Stimulated activated naive B cell treated with anti-CD40 and anti-IgM and Interleukin-4, amounts not matched to agents 10 μg/mL and 1 μg/mL and 100 μg/mL, for 72 hours (primary cell): Measurements from ENCODE around the gene CACNA2D2.
"Not testable (repeated sequence)": the region's sequence is repeated elsewhere in the genome, so short reads cannot be mapped to it uniquely, and the experiment has no call there.

Experiments used
- ATAC-seq, 2 donors: fragments of 150-1000 bp; cut with Tn5 transposase; replicated peaks; 2 replicates each; pipeline ENCODE4 v1.10.0; 2021; ENCODE audit warnings: moderate library complexity in 1 of 2
- DNase-seq: peaks from one replicate; pipeline ENCODE4 v3.0.0; 2021
- H3K27ac Mint-ChIP-seq: one replicate; pipeline ENCODE4 v1.8.0; 2022; ENCODE audit warnings: mild to moderate bottlenecking, mixed read lengths
- H3K27me3 Mint-ChIP-seq, 2 donors: one replicate each; pipeline ENCODE4 v1.8.0; 2022; ENCODE audit warnings: mixed read lengths in 2 of 2
- H3K36me3 Mint-ChIP-seq, 2 donors: one replicate each; pipeline ENCODE4 v1.8.0; 2022; ENCODE audit warnings: mixed read lengths in 2 of 2, mild to moderate bottlenecking in 1 of 2
- H3K4me1 Mint-ChIP-seq, 2 donors: one replicate each; pipeline ENCODE4 v1.8.0; 2022; ENCODE audit warnings: mixed read lengths in 2 of 2, mild to moderate bottlenecking in 1 of 2
- H3K4me3 Mint-ChIP-seq, 2 donors: one replicate each; pipeline ENCODE4 v1.8.0; 2022; ENCODE audit warnings: mild to moderate bottlenecking in 2 of 2, mixed read lengths in 2 of 2, moderate library complexity in 1 of 2
- H3K9me3 Mint-ChIP-seq, 2 donors: one replicate each; pipeline ENCODE4 v1.8.0; 2022; ENCODE audit warnings: mixed read lengths in 2 of 2, mild to moderate bottlenecking in 1 of 2

Gene CACNA2D2

DNA sequence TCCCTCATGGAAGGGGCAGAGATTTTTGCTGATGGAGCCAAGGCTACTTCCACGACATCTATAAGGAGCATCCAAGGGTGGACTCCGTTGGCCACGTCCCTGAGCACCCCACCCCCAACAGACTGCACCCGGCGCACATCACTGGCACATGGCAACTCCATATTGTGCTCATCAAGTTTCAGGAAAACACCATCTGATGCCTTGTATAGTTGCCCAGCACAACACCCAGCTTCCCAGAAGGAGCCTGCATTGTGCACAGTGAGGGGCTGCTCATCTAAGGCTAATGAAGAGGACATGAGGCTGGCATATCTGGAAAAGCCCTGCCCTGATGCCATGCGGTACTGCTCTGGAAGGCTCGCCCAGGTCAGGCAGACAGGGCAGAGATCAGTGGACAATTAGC is 15.0 kb upstream of the CACNA2D2 start:
- no peak for DNase-seq
- no peak for ATAC-seq
- no peaks in the 10 kb centered on the region for H3K9me3 Mint-ChIP-seq
- H3K4me3 Mint-ChIP-seq = no peak overlapping the region
- peaks cover 7 to 11% of the 10 kb centered on the region in 2 donors for H3K27me3 Mint-ChIP-seq
- no peak overlapping the region for H3K27ac Mint-ChIP-seq
- no peaks in the 10 kb centered on the region for H3K36me3 Mint-ChIP-seq
- H3K4me1 Mint-ChIP-seq = peaks cover 29 to 43% of the 10 kb centered on the region in 2 donors

DNA sequence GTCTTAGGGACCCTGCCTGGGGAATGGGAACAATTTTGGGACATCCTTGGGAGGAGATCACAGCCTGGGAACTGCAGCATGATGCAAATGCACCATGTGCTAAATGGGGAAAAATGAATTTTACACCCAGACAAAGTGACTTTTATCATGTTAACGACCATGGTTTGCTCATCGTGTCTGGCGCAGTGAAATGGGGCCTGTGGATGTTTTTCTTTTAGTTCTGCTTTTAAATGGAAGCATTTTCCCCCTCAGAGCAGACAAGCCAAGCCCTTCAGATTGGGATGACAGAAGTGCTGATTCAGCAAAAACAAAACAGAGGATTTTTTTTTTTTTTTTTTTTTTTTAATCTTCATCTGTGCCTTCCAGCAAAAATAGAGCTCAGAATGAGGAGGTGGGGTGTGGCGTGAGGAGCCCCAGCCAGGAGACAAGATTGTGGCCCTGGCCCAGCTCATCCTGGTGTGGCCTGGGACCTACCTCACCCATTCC is 14.3 kb upstream of the CACNA2D2 start:
- Mint-ChIP-seq H3K27ac (no peak overlapping the region), H3K4me1 (peaks cover 34 to 43% of the 10 kb centered on the region in 2 donors), H3K4me3 (no peak overlapping the region), H3K27me3 (peaks cover 7 to 11% of the 10 kb centered on the region in 2 donors), H3K9me3 (no peaks in the 10 kb centered on the region), H3K36me3 (no peaks in the 10 kb centered on the region)
- ATAC-seq (no peak), DNase-seq (no peak)

DNA sequence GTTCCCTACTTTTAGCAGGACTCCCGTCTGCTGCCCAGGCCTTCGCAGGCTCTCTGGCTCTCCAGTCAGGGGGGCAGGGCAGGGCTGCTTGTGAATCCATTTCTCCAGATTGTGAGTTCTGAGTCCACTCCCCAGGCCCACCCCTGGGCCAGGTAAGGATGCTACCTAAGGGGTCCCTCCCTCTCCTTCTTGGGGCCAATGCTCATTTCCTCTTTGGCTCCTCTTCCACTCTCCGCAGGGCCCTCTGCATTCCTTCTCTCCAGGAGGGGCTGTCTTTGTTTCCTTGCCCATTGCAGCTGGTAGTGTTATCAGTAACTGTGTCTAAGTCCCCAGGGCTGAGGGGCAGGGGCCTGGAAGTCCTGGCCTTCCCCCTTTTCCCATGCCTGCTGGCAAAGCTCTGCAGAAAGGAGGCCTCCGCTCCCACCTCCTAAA is 13.0 kb upstream of the CACNA2D2 start:
- no peak for ATAC-seq
- peak overlapping the region; percentile 50 to 64 for H3K4me3 Mint-ChIP-seq

DNA sequence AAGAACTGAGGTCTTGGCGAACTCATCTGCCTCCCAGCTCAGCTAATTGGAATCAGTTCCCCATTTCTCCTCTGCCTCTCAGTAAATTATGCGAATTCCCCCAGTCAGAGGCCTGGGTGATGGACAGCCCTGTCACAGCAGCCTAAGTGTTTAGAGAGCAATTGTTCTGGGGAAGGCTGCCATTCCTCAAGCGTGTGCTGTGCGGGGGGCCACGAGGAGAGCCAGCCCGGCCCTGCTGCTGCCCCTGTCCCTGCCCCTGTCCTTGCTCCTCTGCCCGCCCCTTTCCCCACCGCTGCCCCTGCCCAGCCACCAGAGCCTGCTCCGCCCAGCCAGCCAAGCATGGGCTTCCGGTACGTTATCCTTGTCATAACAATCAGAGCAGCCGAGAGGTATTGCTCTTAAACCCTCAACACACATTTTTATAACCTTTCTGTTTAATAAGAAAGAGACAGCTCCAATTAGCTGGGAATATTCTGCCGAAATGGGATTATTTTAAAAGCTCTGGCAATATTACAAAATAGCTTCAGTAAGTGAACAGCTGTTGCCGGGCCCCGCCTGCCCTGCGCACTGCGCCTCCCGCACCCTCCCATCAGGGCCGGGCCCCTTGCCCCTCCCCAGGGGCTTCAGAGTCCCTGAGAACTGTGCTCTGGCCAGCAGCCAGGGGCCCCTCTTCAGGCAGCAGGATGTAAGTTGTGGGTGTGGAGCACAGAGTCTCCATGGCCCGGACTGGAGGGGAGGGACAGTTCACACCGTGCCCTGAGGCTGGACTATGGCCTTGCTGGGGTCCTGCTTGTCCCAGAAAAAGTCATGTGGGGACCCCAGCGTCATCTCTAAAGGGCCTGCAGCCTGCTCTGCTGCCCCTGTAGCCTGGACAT is 12.4 kb upstream of the CACNA2D2 start:
- Mint-ChIP-seq H3K9me3 (no peaks in the 10 kb centered on the region), H3K36me3 (no peaks in the 10 kb centered on the region), H3K4me3 (peak overlapping the region; percentile 62 to 64), H3K4me1 (peaks cover 34 to 43% of the 10 kb centered on the region in 2 donors), H3K27me3 (peaks cover 3 to 7% of the 10 kb centered on the region in 2 donors), H3K27ac (peak overlapping the region; percentile 84)
- DNase-seq (peak; percentile 24), ATAC-seq (peak; percentile 83 to 86)

More for the DNA sequence above, 13.0 kb upstream of the CACNA2D2 start:
- peaks cover 7 to 9% of the 10 kb centered on the region in 2 donors for H3K27me3 Mint-ChIP-seq
- H3K36me3 Mint-ChIP-seq = no peaks in the 10 kb centered on the region
- DNase-seq = no peak
- peaks cover 34 to 43% of the 10 kb centered on the region in 2 donors for H3K4me1 Mint-ChIP-seq
- no peaks in the 10 kb centered on the region for H3K9me3 Mint-ChIP-seq
- H3K27ac Mint-ChIP-seq = peak overlapping the region; percentile 84

DNA sequence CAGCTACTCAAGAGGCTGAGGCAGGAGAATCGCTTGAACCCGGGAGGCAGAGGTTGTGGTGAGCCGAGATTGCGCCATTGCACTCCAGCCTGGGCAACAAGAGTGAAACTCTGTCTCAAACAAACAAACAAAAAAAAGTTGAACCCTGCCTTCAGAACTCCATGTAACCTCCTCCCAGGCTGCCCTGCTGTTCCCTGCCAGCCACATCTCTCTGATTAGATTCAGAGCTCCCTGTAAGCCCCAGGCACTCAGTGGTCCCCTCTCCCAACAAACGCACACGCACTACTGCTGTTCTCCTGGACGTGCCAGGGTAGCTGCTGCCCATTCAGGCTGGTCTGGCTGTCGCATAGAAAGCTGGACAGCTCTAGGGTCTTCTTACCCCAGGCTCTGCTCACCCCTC is 9.5 kb upstream of the CACNA2D2 start:
- H3K27ac Mint-ChIP-seq, H3K4me3 Mint-ChIP-seq, H3K27me3 Mint-ChIP-seq, ATAC-seq, DNase-seq, H3K9me3 Mint-ChIP-seq, H3K36me3 Mint-ChIP-seq: not testable (repeated sequence)
- peaks cover 32 to 34% of the 10 kb centered on the region in 2 donors for H3K4me1 Mint-ChIP-seq

DNA sequence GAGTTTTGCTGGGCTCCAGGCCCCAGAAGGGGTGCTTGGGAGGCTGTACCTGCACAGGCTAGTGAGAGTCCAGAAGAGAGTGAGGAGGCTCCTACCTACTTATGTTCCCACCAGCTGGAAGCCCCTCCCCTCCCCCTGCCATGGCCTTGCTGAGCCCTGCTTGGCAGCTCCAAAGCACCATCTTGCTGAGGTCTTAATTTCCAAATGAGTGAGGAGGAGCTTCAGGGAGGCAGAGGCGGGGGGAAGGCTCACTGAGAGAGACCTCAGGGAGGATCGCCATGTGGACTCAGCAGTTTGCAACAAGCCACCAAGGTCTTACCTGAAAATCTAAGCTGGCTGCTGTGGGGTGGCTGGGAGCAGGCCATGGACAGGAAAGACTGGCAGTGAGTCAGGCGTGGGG is 8.7 kb upstream of the CACNA2D2 start:
- Mint-ChIP-seq H3K27me3 (peaks cover 0 to 5% of the 10 kb centered on the region in 2 donors), H3K27ac (no peak overlapping the region), H3K4me3 (no peak overlapping the region), H3K36me3 (no peaks in the 10 kb centered on the region), H3K9me3 (no peaks in the 10 kb centered on the region), H3K4me1 (peaks cover 32 to 33% of the 10 kb centered on the region in 2 donors)
- ATAC-seq (no peak), DNase-seq (no peak)

DNA sequence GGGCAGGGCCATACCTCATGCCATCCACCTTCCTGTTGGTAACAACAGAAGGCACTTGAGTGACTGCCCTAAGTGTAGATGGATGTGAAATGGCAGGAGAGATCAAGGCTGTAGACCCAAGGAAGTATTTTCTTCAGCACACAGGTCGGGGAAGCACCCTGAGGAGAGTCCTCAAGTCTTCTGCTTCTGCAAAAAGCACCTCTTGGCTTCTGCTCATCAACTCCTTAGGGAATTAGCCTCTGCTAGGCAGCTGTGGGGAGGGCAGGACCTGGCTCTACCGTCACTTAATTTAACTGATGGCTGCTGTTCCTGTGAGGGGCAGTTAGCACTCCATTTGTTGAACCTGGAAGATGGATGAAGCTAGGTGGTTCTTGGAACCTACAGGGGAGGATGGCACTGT is 6.9 kb upstream of the CACNA2D2 start:
- Mint-ChIP-seq H3K9me3 (no peaks in the 10 kb centered on the region), H3K27ac (no peak overlapping the region), H3K27me3 (peaks cover 0 to 10% of the 10 kb centered on the region in 2 donors), H3K4me3 (no peak overlapping the region), H3K4me1 (peaks cover 15 to 19% of the 10 kb centered on the region in 2 donors), H3K36me3 (no peaks in the 10 kb centered on the region)
- DNase-seq (no peak), ATAC-seq (peak; percentile 73 to 87)

DNA sequence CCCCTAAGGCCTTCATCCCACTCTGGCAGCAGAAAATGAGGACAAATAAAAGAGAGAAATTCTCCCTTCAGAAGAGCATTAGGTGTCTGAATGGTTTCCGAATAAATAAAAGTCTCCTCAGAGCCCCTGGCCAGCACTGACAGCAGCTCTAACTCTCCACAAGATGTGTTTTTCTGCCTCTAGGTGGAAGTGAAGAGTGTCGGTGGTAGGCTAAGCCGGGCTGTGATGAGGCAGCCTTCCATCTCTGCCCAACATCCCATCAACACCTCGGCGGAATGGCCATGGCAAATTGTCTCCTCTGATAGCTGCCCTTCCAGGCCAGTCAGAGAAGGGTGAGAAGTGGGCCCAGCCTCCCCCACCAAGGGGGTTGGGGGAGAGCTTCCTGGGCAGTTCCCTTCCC is 6.3 kb upstream of the CACNA2D2 start:
- peaks cover 8 to 13% of the 10 kb centered on the region in 2 donors for H3K4me1 Mint-ChIP-seq
- no peak overlapping the region for H3K27ac Mint-ChIP-seq
- ATAC-seq (no peak), DNase-seq (no peak)
- no peaks in the 10 kb centered on the region for H3K36me3 Mint-ChIP-seq
- no peaks in the 10 kb centered on the region for H3K9me3 Mint-ChIP-seq
- no peak overlapping the region for H3K4me3 Mint-ChIP-seq
- peaks cover 1 to 11% of the 10 kb centered on the region in 2 donors for H3K27me3 Mint-ChIP-seq

DNA sequence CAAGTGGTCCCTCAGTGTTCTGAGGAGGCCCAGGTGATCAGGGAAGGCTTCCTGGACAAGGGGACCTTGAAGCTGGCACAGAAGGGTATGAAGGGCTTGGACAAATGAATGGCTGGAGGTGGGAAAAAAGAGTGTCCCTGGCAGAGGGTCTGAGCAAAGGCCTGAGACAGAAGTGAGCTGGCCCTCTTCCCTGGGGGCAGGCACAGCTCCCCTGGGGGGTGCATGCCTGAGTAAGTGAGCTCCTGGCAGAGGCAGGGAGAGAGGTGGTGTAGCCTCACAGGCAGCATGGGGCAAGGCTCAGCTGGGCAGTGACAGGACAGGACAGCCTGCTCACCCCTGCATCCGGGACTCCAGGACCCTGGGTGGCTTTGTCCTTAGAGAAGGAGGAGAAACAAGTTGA is 5.4 kb upstream of the CACNA2D2 start:
- Mint-ChIP-seq H3K36me3 (no peaks in the 10 kb centered on the region), H3K27ac (no peak overlapping the region), H3K27me3 (peaks cover 9 to 14% of the 10 kb centered on the region in 2 donors), H3K9me3 (no peaks in the 10 kb centered on the region), H3K4me3 (no peak overlapping the region), H3K4me1 (peaks cover 6 to 10% of the 10 kb centered on the region in 2 donors)
- ATAC-seq (no peak), DNase-seq (no peak)

DNA sequence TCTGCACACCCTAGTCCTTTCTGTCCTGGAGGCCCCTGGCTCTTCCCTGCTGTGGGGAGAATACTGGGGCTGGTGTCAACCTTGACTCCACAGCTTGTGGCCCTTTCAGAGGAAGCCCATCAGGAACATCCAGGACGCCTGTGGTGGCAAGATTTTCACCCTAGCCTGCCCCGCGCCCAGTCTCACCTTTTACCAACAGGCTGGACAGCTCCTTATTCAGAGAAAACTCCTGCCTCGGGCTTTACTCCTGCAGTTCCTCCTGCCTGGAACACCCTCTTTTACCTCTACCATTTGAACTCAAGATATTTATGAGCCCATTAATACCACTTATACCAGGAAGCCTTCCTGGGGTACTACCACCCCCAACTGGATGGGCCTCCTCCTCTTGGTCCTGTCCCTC is 2.7 kb upstream of the CACNA2D2 start:
- Mint-ChIP-seq H3K4me3 (no peak overlapping the region), H3K36me3 (no peaks in the 10 kb centered on the region), H3K27me3 (peaks cover 25 to 30% of the 10 kb centered on the region in 2 donors), H3K9me3 (no peaks in the 10 kb centered on the region), H3K4me1 (peaks cover 10 to 18% of the 10 kb centered on the region in 2 donors), H3K27ac (no peak overlapping the region)
- ATAC-seq (no peak), DNase-seq (no peak)

DNA sequence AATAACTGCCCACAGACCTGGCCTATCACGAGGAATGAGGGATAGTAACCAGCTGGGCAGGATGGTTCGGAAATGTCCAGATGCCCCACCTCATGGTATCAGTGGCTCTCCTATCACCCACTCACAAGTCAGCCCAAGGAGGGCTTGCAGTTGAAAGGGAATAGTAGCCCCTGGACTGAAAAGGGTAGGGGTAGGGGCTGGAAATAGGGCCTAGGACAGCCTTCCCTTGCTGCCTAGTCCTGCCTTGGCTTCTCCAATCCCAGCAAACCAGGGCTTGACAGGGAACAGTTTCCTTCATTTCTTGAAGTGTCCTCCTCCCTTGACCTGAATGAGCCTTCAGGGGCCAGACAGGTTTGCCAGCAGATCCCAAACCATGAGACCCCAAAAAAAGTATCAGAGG is 1.2 kb upstream of the CACNA2D2 start:
- Mint-ChIP-seq H3K4me1 (peaks cover 7 to 18% of the 10 kb centered on the region in 2 donors), H3K4me3 (no peak overlapping the region), H3K9me3 (no peaks in the 10 kb centered on the region), H3K27ac (no peak overlapping the region), H3K36me3 (no peaks in the 10 kb centered on the region), H3K27me3 (peaks cover 40 to 44% of the 10 kb centered on the region in 2 donors)
- no peak for DNase-seq
- no peak for ATAC-seq

DNA sequence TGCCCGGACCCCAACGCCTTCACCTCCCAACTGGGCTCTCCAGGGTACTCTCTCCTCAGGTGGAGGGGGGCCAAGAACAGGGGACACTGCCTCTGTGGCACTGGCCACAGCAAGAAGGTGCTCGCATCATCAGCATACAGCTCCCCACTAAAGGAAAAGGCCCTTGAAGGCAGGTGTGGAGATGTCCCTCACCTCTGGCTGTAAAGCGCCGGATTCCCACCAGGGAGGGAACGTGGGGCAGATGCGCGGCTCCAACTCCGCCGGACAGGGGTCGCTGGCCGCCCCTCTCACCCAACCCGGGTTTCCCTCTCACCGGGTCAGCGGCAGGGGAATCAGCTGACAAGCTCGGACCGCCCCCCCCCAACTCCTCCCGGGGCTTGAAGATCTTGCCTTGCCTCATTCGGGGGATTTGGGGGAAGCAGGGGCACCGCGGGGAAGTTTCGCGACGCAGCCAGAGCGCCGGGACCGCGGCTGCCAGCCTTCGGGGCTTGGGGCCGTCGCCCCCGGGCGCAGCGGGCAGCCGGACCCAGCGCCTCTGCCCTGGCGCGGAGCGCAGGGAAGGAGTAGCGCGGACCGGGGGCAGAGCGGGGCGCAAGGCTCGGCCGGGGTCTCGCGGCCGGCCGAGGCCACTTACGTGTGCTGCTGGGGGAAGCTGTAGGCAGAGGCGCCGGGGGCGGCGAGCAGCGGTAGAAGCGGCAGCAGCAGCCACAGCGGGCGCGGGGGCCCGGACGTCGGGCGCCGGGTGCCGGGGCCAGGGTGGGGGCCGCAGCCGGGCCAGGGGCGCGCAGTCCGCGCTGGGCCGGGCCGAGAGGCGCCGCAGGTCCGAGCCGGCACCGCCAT is 630 bp downstream of the CACNA2D2 start:
- DNase-seq = no peak
- Mint-ChIP-seq H3K27ac (no peak overlapping the region), H3K36me3 (no peaks in the 10 kb centered on the region), H3K9me3 (no peaks in the 10 kb centered on the region), H3K27me3 (peaks cover 53 to 58% of the 10 kb centered on the region in 2 donors), H3K4me1 (peaks cover 4 to 18% of the 10 kb centered on the region in 2 donors), H3K4me3 (peak overlapping the region; percentile 70 to 71)
- peak; percentile 35 to 44 for ATAC-seq

DNA sequence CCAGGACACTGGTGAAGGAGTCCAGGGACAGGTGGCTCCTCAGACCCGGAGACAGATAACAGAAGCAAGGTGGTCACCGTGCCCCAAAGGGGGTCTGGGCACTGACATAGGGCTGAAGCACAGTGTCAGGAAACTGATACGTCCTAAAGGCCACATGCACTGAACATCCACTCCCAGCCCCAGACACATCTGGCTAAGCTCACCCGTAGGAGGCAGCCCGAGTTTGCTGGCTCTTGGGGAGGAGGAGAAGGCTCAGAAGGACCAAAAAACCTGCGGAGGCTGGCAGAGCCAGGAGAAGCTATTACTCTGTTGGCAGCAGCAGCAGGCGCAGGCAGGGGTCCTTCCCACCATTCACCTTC is 1.2 kb downstream of the CACNA2D2 start:
- H3K4me1 Mint-ChIP-seq = peaks cover 4 to 18% of the 10 kb centered on the region in 2 donors
- DNase-seq (no peak), ATAC-seq (no peak)
- H3K4me3 Mint-ChIP-seq = peak overlapping the region; percentile 70 to 71
- H3K27ac Mint-ChIP-seq = no peak overlapping the region
- H3K9me3 Mint-ChIP-seq = no peaks in the 10 kb centered on the region
- no peaks in the 10 kb centered on the region for H3K36me3 Mint-ChIP-seq
- peaks cover 57 to 64% of the 10 kb centered on the region in 2 donors for H3K27me3 Mint-ChIP-seq

DNA sequence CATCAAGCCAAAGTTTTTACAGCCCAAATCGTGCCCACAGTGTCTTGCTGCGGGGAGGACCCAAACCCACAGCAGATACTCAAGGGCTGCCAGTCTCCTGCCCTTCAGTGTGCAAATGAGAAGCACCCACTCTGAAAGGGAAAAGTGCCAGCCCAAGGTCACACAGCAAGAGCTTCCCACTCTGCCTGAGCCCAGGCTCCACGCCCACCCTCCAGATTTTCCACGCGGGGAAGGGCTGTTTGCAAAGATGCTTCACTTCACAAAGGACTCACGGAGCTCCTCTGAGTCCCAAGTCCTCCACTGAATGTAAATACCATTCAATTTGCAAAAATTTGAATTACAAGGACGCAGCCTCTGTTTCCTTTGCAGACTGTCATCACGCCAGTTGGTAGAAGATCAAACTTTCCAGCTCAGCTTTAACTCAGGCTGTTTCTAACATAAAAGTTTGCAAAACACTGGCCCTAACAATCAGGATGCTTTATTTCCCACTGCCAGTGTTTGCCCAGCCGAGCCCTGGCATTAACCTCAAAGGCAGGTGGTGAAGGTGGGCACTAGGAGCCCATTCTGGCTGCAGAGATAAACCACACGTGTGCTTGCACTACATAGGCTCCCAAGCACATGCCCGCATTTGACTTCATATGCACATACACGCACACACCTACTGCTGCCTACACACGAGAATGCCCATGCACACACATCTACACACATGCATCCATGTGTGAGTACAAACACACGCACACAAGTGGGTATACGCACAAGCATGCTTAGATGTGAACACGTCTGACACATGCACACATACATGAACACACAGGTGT is 7.6 kb downstream of the CACNA2D2 start:
- Mint-ChIP-seq H3K4me1 (peaks cover 0 to 6% of the 10 kb centered on the region in 2 donors), H3K36me3 (no peaks in the 10 kb centered on the region), H3K4me3 (no peak overlapping the region), H3K27me3 (peaks cover 36 to 42% of the 10 kb centered on the region in 2 donors), H3K27ac (no peak overlapping the region), H3K9me3 (no peaks in the 10 kb centered on the region)
- DNase-seq = no peak
- ATAC-seq = no peak
